Endothelial cell of umbilical vein (primary cell): Measurements from ENCODE around the gene LHFPL6. TPM values are rescaled to one million over a fixed set of nuclear protein-coding genes. Genes with fewer than 3 reads are reported as not detected.

Experiments
- BruUV-seq: library from RNA; stranded (reverse); fragments of 400-500 nt; replicated peaks from 2 replicates; lab custom pipeline; 2021; lab: Mats Ljungman, UMichigan
- CTCF ChIA-PET: fragments of 300-600, 350-600 bp; sonication (Branson Sonifier 250); formaldehyde crosslinking; loops from one replicate; lab custom pipeline; 2021; ENCODE audit warnings: antibody characterized with exemption, inconsistent platforms; lab: Charles Lee
- POLR2A ChIA-PET: fragments of 300-600, 350-600 bp; sonication (Branson Sonifier 250); formaldehyde crosslinking; loops from one replicate; lab custom pipeline; 2021; ENCODE audit warnings: antibody characterized with exemption, inconsistent platforms; lab: Charles Lee
- DNase-seq: peaks from one replicate; pipeline ENCODE4 v3.0.0-alpha.2; 2011; ENCODE audit warnings: low read depth, low spot score
- FAIRE-seq: peaks from 2 replicates; lab custom pipeline; 2011; peaks lifted over from hg19 to GRCh38; lab: Jason Lieb, UNC
- H2AFZ ChIP-seq: 2 replicates; pipeline ENCODE4 v1.6.0; 2012; ENCODE audit warnings: low read depth, low read length, control low read depth, inconsistent platforms
- H3K27ac ChIP-seq: 2 replicates; pipeline ENCODE4 v1.5.1; 2011; ENCODE audit warnings: low read depth, mild to moderate bottlenecking, control low read depth, low read length, moderate library complexity; ENCODE audit not compliant: insufficient read depth
- H3K27me3 ChIP-seq, 2 experiments: 2 replicates each; pipeline versions ENCODE4 v1.6.0 to v1.6.1; 2011; ENCODE audit warnings: low read length in 2 of 2, mixed read lengths in 1 of 2; ENCODE audit not compliant: control insufficient read depth in 2 of 2, insufficient read depth in 2 of 2
- H3K36me3 ChIP-seq, 2 experiments: 2 replicates in 1 of 2; 3 replicates in 1 of 2; pipeline ENCODE4 v1.5.1; 2011; ENCODE audit warnings: low read length in 2 of 2, mild to moderate bottlenecking in 1 of 2, moderate library complexity in 1 of 2; ENCODE audit not compliant: control insufficient read depth in 2 of 2, insufficient read depth in 2 of 2; ENCODE audit errors: extremely low read depth in 1 of 2
- H3K4me1 ChIP-seq: 3 replicates; pipeline ENCODE4 v1.5.1; 2011; ENCODE audit warnings: mild to moderate bottlenecking, low read length; ENCODE audit not compliant: control insufficient read depth, insufficient read depth; ENCODE audit errors: extremely low read depth
- H3K4me2 ChIP-seq: 2 replicates; pipeline ENCODE4 v1.6.1; 2011; ENCODE audit warnings: low read length, control low read depth, mixed read lengths; ENCODE audit not compliant: insufficient read depth
- H3K4me3 ChIP-seq, 3 experiments: fragments of 200-600 bp in 1 of 3; sonication (generic), shearing (Covaris generic) in 1 of 3; replicated peaks in 1 of 3; 2 replicates each; pipeline ENCODE4 v1.5.1; 2011 to 2016; ENCODE audit warnings: control low read depth in 3 of 3, low read length in 3 of 3, mild to moderate bottlenecking in 2 of 3, inconsistent platforms in 1 of 3, low read depth in 1 of 3, moderate library complexity in 1 of 3; ENCODE audit not compliant: insufficient read depth in 1 of 3
- H3K79me2 ChIP-seq: 2 replicates; pipeline ENCODE4 v1.6.0; 2012; ENCODE audit warnings: low read length, inconsistent platforms; ENCODE audit not compliant: control insufficient read depth, insufficient read depth
- H3K9ac ChIP-seq: replicated peaks from 2 replicates; pipeline ENCODE3; 2011; ENCODE audit warnings: low read length, control low read depth; ENCODE audit not compliant: insufficient read depth; ENCODE audit errors: extremely low read depth
- H3K9me1 ChIP-seq: replicated peaks from 3 replicates; pipeline ENCODE4 v1.6.0; 2011; ENCODE audit warnings: mild to moderate bottlenecking, low read length; ENCODE audit not compliant: control insufficient read depth, insufficient read depth; ENCODE audit errors: extremely low read depth
- H3K9me3 ChIP-seq: replicated peaks from 2 replicates; pipeline ENCODE4 v1.5.1; 2012; ENCODE audit warnings: low read length, inconsistent platforms; ENCODE audit not compliant: control insufficient read depth, insufficient read depth
- H4K20me1 ChIP-seq: replicated peaks from 2 replicates; pipeline ENCODE3; 2011; ENCODE audit warnings: mild to moderate bottlenecking, low read length; ENCODE audit not compliant: control insufficient read depth, insufficient read depth; ENCODE audit errors: extremely low read depth
- EZH2 ChIP-seq: IDR thresholded peaks from 2 replicates; pipeline ENCODE4 v1.6.1; 2012; ENCODE audit warnings: borderline replicate concordance, low read depth, mild to moderate bottlenecking, moderate library complexity, low read length, inconsistent platforms; ENCODE audit not compliant: severe bottlenecking
- FOS ChIP-seq: IDR thresholded peaks from 2 replicates; pipeline ENCODE4 v1.6.1; 2011; ENCODE audit warnings: mild to moderate bottlenecking, low read length, moderate library complexity, borderline replicate concordance; ENCODE audit not compliant: insufficient read depth
- JUN ChIP-seq: IDR thresholded peaks from 2 replicates; pipeline ENCODE4 v1.6.1; 2011; ENCODE audit warnings: borderline replicate concordance, low read depth; ENCODE audit not compliant: insufficient read length, insufficient read depth
- MAX ChIP-seq: IDR thresholded peaks from 2 replicates; pipeline ENCODE4 v1.6.1; 2011; ENCODE audit not compliant: insufficient read depth, insufficient read length
- POLR2A ChIP-seq: IDR thresholded peaks from 2 replicates; pipeline ENCODE4 v1.6.1; 2012; ENCODE audit warnings: low read depth, mild to moderate bottlenecking, control low read depth, low read length
- POLR2AphosphoS5 ChIP-seq: IDR thresholded peaks from 2 replicates; pipeline ENCODE4 v1.6.1; 2012; ENCODE audit warnings: low read depth, mild to moderate bottlenecking, control low read depth, low read length, moderate library complexity; ENCODE audit not compliant: insufficient read depth
- dilution Hi-C: fragments of 300-500 bp; cut with MboI; formaldehyde crosslinking; loops from one replicate; pipeline ENCODE4 v1.15.0; 2019; ENCODE audit warnings: low sequenced_read_pairs; ENCODE audit not compliant: extremely low pct_ligation_motif_present
- intact Hi-C: fragments of 100-400 bp; cut with micrococcal nuclease; formaldehyde crosslinking; loops from one replicate; pipeline ENCODE4 v1.10.0; 2022
- polyA plus RNA-seq, 4 experiments: library from polyadenylated mRNA; depleted of rRNA in 3 of 4; stranded (reverse) in 3 of 4; unstranded in 1 of 4; fragments of >200 nt; gene quantifications; 2 replicates each; pipeline versions ENCODE4 v1.2.1 to v1.2.3, GENCODE V29; 2011 to 2012; ENCODE audit warnings: missing spikeins in 1 of 4
- total RNA-seq: library from RNA; stranded (reverse); gene quantifications from 2 replicates; pipeline ENCODE4 v1.2.3, GENCODE V29; 2021

The LHFPL6 gene
- total and polyA plus RNA-seq, 2 donors (not counting 3 experiments of a cell fraction or from before 2014, with no cell fraction given): 17.5 to 19.4 TPM

- Histone ChIP-seq H3K79me2 (no peaks in the 10 kb centered on the region), H3K9me3 (no peaks in the 10 kb centered on the region), H2AFZ (no peak overlapping the region), H3K4me2 (no peak overlapping the region), H3K9me1 (no peaks in the 10 kb centered on the region), H3K9ac (no peak overlapping the region), H4K20me1 (peaks cover 2% of the 10 kb centered on the region), H3K27ac (no peak overlapping the region), H3K36me3 (no peaks in the 10 kb centered on the region), H3K27me3 (no peaks in the 10 kb centered on the region), H3K4me3 (no peak overlapping the region), H3K4me1 (peaks cover 3% of the 10 kb centered on the region)
- dilution Hi-C loops (no loop called here), intact Hi-C loops (no loop called here)
- POLR2A ChIA-PET: no interaction called here
- CTCF ChIA-PET: interaction anchor here (0.8 to 5.3 kb wide), 2 partner anchors 204 to 208 kb away, joined by 3 to 29 read pairs; no protein-coding TSS in a partner anchor
- no peak for DNase-seq
- no peak for FAIRE-seq
- no peak for TF ChIP-seq POLR2AphosphoS5
- no peak for TF ChIP-seq POLR2A
- no TSS peak for BruUV-seq
These were observed 195.2 kb downstream of the LHFPL6 start for GRCh38 chr13:39407786-39408185.

GRCh38 chr13:39407138-39407537 lies 195.9 kb downstream of the LHFPL6 start:
- Histone ChIP-seq H3K4me3 (no peak overlapping the region), H3K4me1 (peaks cover 3% of the 10 kb centered on the region), H3K9me3 (no peaks in the 10 kb centered on the region), H3K36me3 (no peaks in the 10 kb centered on the region), H3K9me1 (no peaks in the 10 kb centered on the region), H3K4me2 (no peak overlapping the region), H3K27ac (no peak overlapping the region), H4K20me1 (peaks cover 2% of the 10 kb centered on the region), H3K9ac (no peak overlapping the region), H3K79me2 (no peaks in the 10 kb centered on the region), H3K27me3 (no peaks in the 10 kb centered on the region), H2AFZ (no peak overlapping the region)
- BruUV-seq: no TSS peak
- intact Hi-C loops (no loop called here), dilution Hi-C loops (no loop called here)
- DNase-seq (no peak), FAIRE-seq (no peak)
- TF ChIP-seq MAX: no peak
- no peak for TF ChIP-seq FOS
- TF ChIP-seq POLR2A: no peak
- TF ChIP-seq EZH2: no peak
- no peak for TF ChIP-seq JUN
- no peak for TF ChIP-seq POLR2AphosphoS5
- ChIA-PET CTCF (no interaction called here), POLR2A (no interaction called here)
